ENCODE measurements around the gene OR10H3. TPM values are rescaled to one million over a fixed set of nuclear protein-coding genes. Genes with fewer than 3 reads are reported as not detected.

OR10H3 gene
- total RNA-seq, 2 donors from 2014 or later: not detected

DNA sequence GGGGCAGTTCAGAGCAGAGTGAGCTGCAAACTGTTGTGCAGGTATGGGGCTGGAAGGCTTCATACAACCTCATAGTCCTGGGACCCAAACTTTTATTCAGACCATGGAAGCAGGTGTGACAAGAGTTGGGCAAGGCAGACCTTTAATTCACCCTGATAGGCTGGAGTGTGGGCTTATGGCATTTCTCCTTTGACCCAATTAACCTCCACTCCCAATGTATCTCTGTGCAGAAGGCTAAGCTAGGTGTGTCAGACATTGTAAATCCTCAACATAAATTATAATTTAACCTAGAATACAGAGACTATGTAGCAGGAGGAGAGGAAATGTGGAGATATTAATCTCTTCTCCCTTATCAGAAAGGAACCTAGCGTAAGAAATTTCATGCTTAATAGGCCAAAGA, 22.1 kb upstream of the OR10H3 start:
- no peak for ATAC-seq (ENCODE audit: insufficient number of reproducible peaks, low FRiP score, low read depth)
- Histone ChIP-seq H3K36me3 (no peaks in the 10 kb centered on the region), H3K4me1 (ENCODE audit: control insufficient read depth in 1 of 2, low read depth in 2 of 2) (no peaks in the 10 kb centered on the region), H3K27me3 (replicated peaks; ENCODE audit: insufficient read depth) (no peaks in the 10 kb centered on the region), H3K4me3 (no peak overlapping the region), H3K27ac (no peak overlapping the region), H3K9me3 (no peaks in the 10 kb centered on the region)
- no peak for DNase-seq (ENCODE audit: low spot score)
- TF ChIP-seq, protein P1, sequence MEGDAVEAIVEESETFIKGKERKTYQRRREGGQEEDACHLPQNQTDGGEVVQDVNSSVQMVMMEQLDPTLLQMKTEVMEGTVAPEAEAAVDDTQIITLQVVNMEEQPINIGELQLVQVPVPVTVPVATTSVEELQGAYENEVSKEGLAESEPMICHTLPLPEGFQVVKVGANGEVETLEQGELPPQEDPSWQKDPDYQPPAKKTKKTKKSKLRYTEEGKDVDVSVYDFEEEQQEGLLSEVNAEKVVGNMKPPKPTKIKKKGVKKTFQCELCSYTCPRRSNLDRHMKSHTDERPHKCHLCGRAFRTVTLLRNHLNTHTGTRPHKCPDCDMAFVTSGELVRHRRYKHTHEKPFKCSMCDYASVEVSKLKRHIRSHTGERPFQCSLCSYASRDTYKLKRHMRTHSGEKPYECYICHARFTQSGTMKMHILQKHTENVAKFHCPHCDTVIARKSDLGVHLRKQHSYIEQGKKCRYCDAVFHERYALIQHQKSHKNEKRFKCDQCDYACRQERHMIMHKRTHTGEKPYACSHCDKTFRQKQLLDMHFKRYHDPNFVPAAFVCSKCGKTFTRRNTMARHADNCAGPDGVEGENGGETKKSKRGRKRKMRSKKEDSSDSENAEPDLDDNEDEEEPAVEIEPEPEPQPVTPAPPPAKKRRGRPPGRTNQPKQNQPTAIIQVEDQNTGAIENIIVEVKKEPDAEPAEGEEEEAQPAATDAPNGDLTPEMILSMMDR (IDR thresholded peaks at IDR 0.05): no peak

DNA sequence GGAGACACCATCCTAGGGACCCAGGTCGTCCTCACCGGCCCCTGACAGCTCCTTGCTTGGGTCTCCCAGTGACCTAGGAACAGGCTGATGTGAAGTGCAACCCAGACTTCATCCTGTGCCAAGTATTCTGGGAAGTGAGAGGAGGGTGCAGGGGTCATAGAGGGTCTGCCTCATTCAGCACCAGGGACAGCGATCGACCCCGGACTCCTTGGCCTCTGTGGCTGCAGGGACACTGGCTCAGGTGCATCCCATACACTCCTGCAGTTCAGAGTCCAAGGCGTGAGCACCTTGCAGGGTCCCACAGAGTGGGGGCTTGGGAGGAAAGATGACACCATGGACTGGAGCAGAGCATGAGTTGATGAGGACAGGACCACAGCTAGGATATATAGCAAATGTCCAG, 20.0 kb upstream of the OR10H3 start:
- Histone ChIP-seq H3K27me3 (replicated peaks; ENCODE audit: insufficient read depth) (no peaks in the 10 kb centered on the region), H3K4me3 (no peak overlapping the region), H3K9me3 (no peaks in the 10 kb centered on the region), H3K27ac (no peak overlapping the region), H3K4me1 (ENCODE audit: control insufficient read depth in 1 of 2, low read depth in 2 of 2) (no peaks in the 10 kb centered on the region), H3K36me3 (no peaks in the 10 kb centered on the region)
- ATAC-seq (ENCODE audit: insufficient number of reproducible peaks, low FRiP score, low read depth) (no peak), DNase-seq (ENCODE audit: low spot score) (no peak)
- TF ChIP-seq, protein P1 (IDR thresholded peaks at IDR 0.05): no peak

DNA sequence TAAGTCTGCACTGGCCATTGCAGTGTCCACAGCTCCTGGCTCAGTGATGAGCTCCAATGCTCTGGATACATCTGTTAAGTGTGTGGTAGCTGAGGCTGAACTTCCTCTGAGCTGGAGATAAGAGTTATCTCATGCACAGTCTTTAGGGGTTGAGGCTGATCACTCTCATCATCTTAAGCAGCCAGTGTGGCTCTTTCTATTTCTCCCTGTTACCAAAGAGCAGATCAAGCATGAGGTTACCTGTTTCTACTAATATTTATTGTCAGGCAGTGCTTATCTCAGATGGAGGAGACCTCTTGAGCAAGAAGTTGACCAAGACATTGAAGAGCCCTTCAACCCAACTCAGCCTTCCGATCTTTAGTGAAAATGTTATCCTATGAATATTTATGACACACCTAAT, 16.5 kb upstream of the OR10H3 start:
- TF ChIP-seq, protein P1 (IDR thresholded peaks at IDR 0.05): no peak
- Histone ChIP-seq H3K9me3 (no peaks in the 10 kb centered on the region), H3K36me3 (no peaks in the 10 kb centered on the region), H3K27ac (no peak overlapping the region), H3K27me3 (replicated peaks; ENCODE audit: insufficient read depth) (no peaks in the 10 kb centered on the region), H3K4me3 (no peak overlapping the region), H3K4me1 (ENCODE audit: control insufficient read depth in 1 of 2, low read depth in 2 of 2) (no peaks in the 10 kb centered on the region)
- DNase-seq (ENCODE audit: low spot score): no peak
- no peak for ATAC-seq (ENCODE audit: insufficient number of reproducible peaks, low FRiP score, low read depth)

DNA sequence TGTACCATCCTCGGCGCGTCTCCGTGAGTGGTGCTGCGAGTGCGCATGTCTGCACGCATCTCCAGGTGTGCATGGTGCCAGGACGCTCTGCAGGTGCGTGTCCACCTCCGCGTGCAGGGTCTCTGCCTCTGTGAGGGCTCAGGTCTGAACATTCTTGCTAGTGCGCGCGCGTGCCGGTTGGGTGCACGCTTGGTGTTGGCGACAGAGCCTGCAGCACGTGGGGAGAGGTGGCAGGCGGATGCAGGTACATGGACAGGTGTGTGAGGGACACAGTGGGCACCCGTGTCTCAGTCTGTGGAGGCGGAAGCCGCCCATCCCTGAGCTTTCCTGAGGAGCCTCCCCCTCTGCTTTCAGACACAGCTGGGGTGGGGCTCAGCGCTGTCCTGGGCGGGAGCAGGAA, 14.8 kb upstream of the OR10H3 start:
- no peaks in the 10 kb centered on the region for H3K9me3 ChIP-seq
- H3K4me3 ChIP-seq: no peak overlapping the region
- ATAC-seq (ENCODE audit: insufficient number of reproducible peaks, low FRiP score, low read depth): no peak
- no peaks in the 10 kb centered on the region for H3K4me1 ChIP-seq (ENCODE audit: control insufficient read depth in 1 of 2, low read depth in 2 of 2)
- H3K27me3 ChIP-seq (replicated peaks; ENCODE audit: insufficient read depth): no peaks in the 10 kb centered on the region
- no peak overlapping the region for H3K27ac ChIP-seq
- TF ChIP-seq, protein P1 (IDR thresholded peaks at IDR 0.05): no peak
- DNase-seq (ENCODE audit: low spot score): no peak
- H3K36me3 ChIP-seq: no peaks in the 10 kb centered on the region

DNA sequence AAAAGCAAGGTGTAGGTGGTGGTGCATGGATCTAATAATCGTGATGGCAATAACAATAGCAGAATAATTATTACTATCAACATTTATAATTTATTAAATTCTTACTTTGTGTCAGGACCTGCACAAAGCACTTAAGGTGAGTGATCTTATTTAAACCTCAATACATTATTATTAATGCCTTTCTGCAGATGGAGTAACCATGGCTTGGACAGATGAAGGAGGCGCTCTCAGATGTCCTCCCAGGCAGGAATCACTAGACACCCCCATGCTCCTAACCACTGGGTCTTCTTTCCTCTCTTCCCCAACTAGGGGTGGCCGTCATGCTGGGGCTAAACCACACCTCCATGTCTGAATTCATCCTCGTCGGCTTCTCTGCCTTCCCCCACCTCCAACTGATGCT, 10.1 kb upstream of the OR10H3 start, which contains the start of gene OR10H2:
Gene OR10H2, plus strand, starts transcription at position 301 of the 400 bp plus-strand sequence. Its CDS starts 20 bp downstream, at position 321.
- Histone ChIP-seq H3K27ac (no peak within 1 kb of the TSS), H3K27me3 (replicated peaks; ENCODE audit: insufficient read depth) (no peaks in the 10 kb centered on the region), H3K4me1 (ENCODE audit: control insufficient read depth in 1 of 2, low read depth in 2 of 2) (no peaks in the 10 kb centered on the region), H3K9me3 (no peaks in the 10 kb centered on the region), H3K36me3 (no peaks in the 10 kb centered on the region), H3K4me3 (no peak within 1 kb of the TSS)
- DNase-seq (ENCODE audit: low spot score): no peak
- TF ChIP-seq, protein P1 (IDR thresholded peaks at IDR 0.05): no peak
- ATAC-seq (ENCODE audit: insufficient number of reproducible peaks, low FRiP score, low read depth): no peak
